T-helper 22 cell (primary cell): ENCODE data around the gene DNM2.
"Not testable (repeated sequence)": the region's sequence is repeated elsewhere in the genome, so short reads cannot be mapped to it uniquely, and the experiment has no call there.

Experiments
- DNase-seq: peaks from one replicate; pipeline ENCODE4 v3.0.0-alpha.2; 2020; ENCODE audit warnings: low read depth

Gene DNM2

GRCh38 chr19:10817291-10818038 lies 99.6 kb downstream of the DNM2 start:
- no peak for DNase-seq

GRCh38 chr19:10818301-10819123 lies 100.6 kb downstream of the DNM2 start:
- DNase-seq = no peak

GRCh38 chr19:10819124-10820060 lies 101.5 kb downstream of the DNM2 start:
- no peak for DNase-seq

- DNase-seq = no peak
These were observed 102.3 kb downstream of the DNM2 start for GRCh38 chr19:10820173-10820572.

- DNase-seq = no peak
These were observed 105.8 kb downstream of the DNM2 start for GRCh38 chr19:10823690-10824089.

GRCh38 chr19:10826231-10826630 lies 108.4 kb downstream of the DNM2 start:
- no peak for DNase-seq

- DNase-seq = no peak
These were observed 109.0 kb downstream of the DNM2 start for GRCh38 chr19:10826846-10827245.

- no peak for DNase-seq
These were observed 111.3 kb downstream of the DNM2 start for GRCh38 chr19:10828981-10829821.

GRCh38 chr19:10829967-10830366 lies 112.1 kb downstream of the DNM2 start:
- DNase-seq = no peak

GRCh38 chr19:10830370-10830769 lies 112.5 kb downstream of the DNM2 start:
- no peak for DNase-seq

- no peak for DNase-seq
These were observed 113.3 kb downstream of the DNM2 start for GRCh38 chr19:10830931-10831779.

- no peak for DNase-seq
These were observed 114.4 kb downstream of the DNM2 start for GRCh38 chr19:10831987-10832938.

- no peak for DNase-seq
These were observed 115.0 kb downstream of the DNM2 start for GRCh38 chr19:10832939-10833296.

GRCh38 chr19:10835089-10835753 lies 117.3 kb downstream of the DNM2 start:
- DNase-seq = no peak

- DNase-seq = peak; percentile 94
These were observed 118.0 kb downstream of the DNM2 start, which contains the start of gene TMED1 for GRCh38 chr19:10835754-10836478. TSS of gene TMED1 (minus strand) at chr19:10836212. CDS start at chr19:10836191, 21 bp downstream.

- DNase-seq = peak; percentile 59
These were observed 118.8 kb downstream of the DNM2 start for GRCh38 chr19:10836479-10837330.

- not testable (repeated sequence) for DNase-seq
These were observed 119.8 kb downstream of the DNM2 start for GRCh38 chr19:10837649-10838048.
